Hematopoietic multipotent progenitor cell treated with erythropoietin and hydrocortisone succinate and interleukin-3 and kit ligand, for 17 days (in vitro differentiated cells): Measurements from ENCODE around the gene PSMD6.

Experiments
- DNase-seq: peaks from one replicate; pipeline ENCODE4 v3.0.0-alpha.2; 2015; ENCODE audit warnings: low spot score

PSMD6 gene

DNA sequence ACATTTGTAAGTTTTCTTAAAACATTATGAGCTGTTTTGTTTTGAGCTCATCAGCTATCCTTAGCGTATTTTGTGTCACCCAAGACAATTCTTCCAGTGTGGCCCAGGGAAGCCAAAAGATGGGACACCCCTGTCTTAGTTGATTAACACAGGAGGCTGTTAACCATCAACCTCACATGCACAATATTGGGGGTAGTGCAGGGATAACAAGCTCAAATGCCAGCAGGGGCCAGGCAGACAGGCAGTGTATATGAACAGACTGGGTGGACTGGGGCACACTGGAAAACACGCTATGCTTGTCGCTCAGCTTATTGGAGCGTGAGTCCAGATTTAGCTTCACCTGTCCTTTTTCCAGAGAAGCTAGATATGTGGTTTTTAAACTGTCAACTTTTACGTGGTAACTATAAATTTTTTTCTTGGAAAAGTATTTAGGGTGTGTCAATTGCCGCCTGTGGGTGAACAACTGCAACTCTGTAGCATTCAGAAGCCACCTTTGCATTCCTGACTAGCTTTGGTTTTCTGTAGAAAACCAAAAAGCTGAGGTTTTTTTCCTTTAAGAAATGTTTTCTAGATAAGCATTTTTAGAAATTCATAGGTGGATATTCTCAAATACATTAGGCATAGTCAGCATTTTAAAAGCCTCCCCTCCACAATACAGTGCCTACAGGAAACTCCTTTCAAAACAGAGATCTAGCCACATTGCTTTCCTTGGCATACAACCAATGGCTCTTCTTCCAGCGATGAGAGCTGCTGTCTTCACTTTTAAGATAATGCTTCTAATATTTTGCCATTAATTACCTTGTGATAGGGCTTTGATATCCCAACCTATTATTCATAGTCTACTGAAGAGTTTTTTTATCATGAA, 14.6 kb downstream of the PSMD6 start:
- DNase-seq: no peak

DNA sequence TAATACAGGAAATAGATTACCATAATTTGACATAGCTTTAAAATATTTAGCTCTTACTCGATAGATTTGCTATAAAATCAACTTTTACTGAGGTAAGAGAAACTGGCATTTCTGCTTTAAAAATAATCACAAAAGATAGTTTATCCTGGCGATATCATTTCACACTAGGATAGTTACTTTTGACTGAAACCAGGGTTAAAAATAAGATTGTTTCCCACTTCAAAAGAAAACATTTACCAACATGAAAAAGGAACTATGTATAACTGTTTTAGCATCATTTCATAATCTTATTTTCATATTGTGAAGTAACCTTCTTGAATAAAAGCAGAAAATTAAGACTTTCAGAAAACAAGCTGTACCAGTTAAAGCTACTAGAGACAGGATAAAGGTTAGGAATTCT, 15.3 kb downstream of the PSMD6 start:
- DNase-seq: no peak

DNA sequence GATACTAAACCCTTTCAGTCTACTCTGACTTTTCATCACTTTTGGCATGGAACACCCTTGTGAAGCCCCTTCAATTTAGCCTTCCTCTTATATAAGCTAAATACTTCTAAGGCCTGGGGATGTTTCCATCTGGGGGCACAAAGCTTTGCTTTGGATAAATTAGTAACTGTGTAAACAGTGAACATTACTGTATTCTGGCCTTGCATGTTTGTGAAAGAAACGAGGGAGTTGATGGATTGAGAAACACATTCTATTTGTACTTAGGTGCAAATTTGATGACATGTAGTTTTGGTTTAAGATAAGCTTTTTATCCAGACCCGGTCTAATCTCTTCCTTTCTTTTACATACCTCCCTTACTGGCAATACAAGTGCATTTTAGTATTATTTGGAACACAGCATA, 19.7 kb downstream of the PSMD6 start:
- DNase-seq: no peak

DNA sequence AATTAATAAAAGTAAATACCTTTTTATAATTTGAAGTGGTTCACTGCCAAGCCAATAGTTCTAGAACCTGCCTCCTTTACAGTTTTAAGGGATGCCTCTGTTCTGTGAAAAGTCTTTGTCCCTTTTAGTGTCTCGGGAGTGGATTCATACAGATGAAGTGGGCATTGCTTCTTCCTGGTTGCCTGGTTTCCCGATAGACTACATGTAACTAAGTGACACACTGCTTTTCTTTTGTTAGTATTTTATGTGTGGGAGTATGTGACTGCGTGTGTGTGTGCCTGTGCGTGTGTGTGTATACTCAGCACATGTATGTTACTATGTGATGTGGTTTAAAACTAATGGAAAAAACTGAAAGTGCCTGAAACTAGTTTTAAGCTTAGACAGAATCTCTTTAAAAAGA, 21.1 kb downstream of the PSMD6 start:
- DNase-seq: no peak

DNA sequence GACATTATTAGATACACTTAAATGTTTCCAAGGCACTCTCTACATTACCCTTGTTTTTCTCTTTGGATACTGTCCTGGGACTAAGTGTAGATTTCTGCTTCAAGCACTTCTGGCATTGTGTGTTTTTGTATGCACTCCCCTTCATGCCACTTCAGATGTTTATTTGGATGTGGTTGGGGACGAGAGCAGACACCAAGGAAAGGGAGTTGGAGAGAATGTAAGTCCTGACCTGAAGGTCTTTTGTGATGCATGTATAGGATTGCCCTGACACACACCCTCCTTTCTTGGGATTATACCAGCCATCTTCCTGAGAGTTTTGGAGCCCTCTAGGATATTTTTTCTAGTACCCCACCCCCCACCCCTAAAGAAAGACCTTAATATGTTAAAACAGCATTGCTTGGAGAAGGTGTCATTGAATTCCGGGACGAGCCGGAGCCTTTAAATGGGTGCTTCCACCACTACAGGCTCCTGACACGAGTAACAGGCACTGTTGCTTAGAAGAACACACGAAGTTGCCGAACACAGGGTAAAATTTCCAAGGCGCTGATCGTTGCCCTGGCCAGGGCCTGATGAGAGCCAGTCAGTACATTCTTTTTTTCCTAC, 22.7 kb downstream of the PSMD6 start:
- no peak for DNase-seq

DNA sequence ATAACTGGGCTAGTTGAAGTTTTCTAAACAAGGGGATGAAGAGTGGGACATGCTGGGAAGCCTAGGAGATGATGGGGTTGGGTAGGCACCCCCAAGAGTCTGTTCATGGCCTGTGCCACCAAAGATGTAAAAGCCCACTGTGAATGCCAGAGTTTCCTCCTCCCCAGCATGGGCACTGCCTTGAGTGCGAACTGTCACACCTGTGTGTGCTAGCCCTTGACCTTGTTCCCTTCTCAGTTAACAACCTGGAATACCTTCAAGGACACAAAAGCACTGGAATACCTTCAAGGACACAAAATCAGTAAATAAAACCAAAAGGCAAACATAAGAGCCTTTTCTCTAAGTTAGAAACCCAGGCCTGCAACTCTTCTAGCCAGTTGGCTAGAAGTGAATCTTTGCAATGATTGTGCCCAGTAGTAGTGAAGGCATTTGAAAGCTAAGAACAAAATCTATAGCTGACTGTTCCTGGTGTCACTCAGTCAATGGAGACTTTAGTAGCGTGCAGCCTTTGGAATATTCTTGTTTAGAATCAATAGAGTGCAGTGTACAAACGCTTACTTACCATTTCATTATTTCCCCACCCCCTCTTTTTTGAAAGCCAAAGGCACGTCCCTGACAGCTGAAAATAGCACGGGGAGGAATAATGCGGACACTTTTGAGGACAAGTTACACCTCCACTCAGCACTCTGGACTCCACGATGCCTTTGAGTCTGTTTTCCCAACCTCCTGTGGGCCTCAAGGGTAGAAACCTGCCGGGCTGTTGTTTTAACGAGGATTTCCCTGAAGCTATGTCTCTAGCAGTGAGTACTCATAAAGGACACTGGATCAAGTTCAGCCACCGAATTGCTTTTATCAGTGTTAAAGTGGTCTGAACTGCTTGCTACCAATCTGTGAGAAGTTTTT, 24.2 kb downstream of the PSMD6 start:
- DNase-seq: no peak

DNA sequence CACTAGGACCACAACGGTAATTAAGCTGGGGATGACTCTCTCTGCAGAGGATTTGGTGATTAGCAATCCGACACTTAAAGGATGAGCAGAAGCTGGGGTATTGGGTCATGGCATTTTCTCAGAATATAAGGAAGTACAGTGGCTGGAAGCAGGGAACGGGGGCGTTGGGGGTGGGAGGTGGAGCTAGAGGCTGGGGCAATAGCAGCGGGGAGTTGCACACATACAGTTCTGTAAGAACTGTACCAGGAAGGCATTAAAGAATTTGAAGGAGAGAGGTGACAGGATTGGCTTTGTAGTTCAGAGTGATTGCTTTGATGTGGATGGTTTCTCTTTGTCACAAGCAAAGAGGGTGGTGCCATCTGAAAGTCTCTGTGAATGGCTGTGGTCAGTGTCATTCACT, 28.2 kb downstream of the PSMD6 start:
- no peak for DNase-seq

DNA sequence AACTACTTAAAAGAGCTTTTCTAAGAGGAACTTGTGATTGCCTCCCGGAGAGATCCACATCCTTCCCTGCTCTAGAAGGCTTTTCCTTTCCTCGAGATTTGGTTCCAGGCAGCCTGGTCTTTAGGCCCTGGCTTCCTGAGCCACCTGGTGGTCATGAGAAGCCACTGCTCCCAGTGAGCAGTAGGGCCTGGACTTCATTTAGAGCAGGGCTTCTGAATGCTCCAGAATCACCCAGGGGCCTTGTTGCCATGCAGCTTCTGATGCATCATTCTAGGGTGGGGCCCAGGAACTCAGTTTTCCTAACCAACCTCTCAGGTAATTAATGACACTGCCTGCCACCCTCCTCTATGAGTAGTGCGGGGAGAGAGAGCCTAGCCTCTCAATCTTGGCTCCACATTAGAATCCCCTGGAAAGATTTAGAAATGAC, 29.6 kb downstream of the PSMD6 start:
- peak; percentile 83 for DNase-seq

DNA sequence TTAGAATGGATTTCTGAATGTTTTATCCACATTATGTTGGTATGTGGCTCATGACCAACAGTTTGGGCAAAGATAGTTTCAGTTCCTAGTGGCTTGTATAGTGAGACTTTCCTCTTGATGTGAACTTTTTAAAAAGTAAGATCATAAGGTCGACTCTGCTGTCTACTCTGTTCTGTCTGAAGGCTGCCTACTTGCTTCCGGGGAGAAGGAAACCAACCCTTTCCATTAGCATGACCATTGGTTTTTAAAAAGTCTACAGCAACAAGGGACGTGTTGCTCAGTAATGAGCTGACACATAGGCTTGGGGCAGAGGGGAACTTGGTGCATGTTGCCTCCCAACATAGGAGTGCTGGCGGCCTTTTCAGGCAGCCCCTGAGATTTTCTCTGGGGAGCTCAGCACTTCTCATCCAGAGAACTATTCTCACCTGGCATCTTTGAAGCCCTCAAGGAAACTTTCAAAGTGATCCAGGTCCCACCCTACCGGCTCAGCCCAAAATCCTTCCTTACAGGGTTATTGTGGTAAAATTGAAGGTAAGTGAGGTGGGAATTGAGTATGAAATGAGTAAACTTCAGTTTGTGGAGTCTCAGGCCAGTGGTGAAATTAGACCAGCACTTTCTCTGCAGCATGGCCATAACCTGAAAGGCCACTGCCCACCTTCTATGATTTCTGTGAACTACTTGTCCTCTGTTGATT, 30.6 kb downstream of the PSMD6 start:
- no peak for DNase-seq

DNA sequence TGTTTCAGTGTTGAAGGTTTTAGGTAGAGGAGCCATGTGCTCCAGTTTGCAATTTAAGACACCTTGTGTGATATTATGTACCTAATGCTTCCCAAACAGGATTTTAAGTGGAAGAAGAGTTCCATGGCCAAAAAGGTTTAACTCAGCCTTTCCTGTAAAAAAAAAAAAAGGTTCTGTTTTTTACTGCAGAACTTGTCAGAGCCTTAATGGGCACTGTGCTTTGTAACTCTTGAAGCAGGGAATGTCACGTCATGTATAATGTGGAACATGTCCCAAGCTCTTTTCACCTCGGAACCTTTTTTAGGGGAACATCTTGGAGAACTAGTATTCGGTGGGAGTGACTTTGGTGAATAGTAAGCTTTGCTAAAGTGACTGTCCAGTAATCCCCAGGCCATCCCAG, 31.6 kb downstream of the PSMD6 start:
- DNase-seq: no peak

DNA sequence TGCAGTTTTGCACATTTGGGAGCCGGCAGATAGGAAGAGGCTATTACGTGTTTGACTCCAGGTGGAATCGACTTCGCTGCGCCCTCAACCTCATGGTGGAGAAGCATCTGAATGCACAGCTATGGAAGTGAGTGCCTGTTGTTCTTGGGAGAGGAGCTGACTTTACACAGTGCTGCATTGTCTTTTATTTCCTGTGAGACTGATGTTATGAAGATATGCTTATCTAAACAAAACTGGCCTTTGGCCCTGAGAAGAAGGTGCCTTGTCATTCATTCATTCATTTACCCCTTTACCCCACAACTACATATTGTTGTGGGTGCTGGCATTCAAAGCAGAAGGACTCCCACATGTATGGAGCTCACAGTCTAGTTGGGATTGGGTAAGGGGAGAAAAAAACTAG, 32.6 kb downstream of the PSMD6 start:
- no peak for DNase-seq

DNA sequence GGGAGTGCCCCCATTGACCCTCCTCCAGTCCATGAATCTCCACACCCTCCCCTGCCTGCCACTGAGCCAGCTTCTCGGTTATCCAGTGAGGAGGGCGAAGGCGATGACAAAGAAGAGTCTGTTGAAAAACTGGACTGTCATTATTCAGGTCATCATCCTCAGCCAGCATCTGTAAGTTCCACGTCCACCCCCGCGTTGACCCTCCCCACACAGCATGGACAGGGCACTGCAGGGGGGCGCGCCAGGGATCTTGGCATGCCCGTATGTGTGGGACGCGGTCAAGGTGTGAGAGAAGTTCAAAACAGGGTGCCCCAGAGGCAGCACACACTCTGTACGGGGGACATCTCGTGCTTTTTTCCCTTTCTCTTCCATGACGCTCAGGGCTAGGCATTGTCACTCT, 33.1 kb downstream of the PSMD6 start:
- no peak for DNase-seq

DNA sequence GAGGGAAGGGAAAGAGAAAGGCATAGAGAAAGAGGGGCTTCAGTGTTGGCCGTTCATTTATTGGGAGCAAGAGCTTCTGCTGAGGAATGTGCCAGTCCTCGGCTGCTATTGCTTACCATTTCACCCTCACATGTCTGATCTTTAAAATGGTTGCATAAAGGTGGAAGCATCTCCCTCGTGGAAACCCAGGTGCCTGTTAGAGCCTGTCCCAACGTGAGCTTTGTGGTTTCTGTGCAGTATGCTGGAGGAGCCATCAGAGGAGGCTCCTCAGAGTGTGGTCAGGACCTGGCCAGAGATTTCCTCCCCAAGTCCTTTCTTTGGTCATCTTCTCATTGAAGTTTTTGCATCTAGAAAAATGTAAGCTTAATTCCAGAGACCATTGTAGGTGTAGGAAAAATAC, 34.4 kb downstream of the PSMD6 start:
- DNase-seq: no peak

DNA sequence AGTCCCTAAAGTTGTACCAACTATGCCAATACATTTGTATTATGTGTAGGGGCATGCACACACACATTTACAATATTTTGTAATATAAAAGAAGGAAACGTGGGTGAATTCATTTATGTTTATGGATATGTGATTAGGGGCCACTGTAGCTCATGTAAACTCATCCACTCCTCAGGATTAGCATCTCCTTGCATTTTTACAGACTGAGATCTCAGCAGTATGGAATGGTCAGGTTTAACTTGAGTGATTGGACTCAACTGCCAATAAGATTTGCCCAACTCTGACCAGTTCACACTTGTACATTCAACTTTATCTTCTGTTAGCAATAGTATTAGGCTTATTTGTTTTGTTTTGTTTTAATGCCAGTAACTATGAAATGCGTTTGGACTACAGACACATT, 36.5 kb downstream of the PSMD6 start:
- no peak for DNase-seq

DNA sequence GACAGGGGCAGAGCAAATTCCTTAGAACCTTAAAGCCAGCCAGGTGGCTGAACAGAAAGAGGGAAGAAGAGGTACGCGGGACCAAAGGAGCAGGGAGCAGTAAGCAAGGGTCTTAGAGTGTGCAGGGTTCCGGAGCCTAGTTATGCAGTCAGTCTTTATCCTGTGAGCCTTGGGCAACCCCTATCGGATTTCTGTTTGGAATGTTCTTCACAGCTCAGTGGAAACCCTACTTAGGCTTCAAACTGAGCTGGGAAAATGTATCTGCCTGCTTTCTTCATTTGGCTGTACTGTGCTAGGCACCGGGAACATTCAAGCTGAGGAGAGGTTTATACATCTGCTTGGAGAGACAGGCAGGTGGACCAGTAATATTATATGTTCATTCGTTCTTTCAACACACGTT, 37.1 kb downstream of the PSMD6 start:
- no peak for DNase-seq

DNA sequence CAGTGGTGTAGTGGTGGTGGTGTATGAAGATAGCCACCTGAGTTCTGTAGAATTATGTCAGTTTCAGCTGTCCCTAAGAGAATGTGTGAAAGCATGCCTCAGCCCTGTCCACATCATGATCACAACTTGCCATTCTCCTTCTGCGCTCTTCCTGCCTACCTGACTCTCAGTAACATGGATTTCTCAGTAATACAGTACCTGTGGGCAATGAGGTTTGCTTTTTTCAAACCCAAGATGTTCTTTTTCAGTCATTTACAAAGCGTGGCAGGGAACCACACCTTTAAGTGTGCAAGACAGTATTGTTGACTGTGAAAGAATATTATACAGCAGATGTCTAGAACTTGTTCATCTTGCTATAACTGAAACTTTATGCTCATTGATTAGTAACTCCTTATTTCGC, 38.9 kb downstream of the PSMD6 start:
- no peak for DNase-seq

DNA sequence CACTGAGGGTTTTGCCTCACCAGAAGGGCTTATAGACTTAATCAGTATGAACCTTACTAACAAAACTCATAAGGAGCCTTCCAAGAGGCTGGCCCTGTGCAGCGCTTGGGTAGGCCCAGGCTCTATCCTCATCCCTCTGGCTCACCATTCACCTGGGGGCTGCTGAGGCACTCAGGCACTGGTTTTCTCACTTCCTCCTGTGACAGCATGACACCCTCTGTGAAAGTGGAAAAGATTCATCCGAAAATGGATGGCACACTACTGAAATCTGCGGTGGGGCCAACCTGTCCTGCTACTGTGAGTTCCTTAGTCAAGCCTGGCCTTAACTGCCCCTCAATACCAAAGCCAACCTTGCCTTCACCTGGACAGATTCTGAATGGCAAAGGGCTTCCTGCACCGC, 41.3 kb downstream of the PSMD6 start:
- DNase-seq: no peak

DNA sequence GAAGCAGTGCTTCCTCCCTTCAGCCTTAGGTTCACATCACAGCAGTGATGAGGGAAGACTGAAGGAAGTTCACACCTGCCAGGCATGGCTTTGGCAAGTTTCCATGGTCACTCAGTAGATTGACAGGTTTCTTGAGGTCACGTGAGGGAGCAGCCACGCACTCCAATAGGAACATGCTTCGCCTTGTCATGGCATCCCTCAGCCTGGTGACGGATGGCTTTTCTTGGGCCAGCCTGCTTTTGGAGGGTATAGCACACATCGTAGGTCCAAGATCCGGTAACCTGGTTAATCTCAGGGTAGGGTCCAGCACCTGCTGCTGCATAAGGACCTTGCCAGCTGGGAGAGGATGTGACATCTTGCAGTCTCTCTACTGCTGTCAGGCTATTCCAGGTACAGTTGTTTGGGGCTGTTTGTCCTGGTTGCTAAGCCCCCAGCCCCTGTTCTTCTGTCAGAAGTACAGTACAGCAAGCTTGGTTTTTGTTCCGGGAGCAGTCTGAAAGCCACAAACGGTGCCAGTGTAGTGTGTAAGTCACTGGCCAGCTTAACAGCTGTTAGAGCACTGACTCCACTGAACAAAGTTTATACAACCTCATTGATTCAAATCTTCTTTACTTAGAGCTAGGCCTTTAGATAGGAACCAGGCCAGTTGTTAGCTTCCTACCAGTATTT, 42.3 kb downstream of the PSMD6 start:
- no peak for DNase-seq

DNA sequence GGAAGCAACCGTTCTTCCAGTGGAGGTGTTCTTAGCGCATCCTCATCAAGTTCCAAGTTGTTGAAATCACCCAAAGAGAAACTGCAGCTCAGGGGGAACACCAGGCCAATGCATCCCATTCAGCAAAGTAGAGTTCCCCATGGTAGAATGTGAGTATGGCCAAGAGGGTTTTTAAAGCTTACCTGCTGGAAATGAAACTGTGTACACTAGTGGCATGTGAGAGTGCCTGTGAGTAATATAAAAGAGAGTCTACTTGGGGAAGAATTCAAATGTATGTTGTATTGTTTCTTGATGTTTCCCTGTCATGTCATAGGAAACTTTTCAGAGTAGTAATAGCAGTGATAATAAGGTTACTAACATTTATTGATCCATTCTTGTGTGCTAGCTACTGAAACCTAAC, 43.3 kb downstream of the PSMD6 start:
- no peak for DNase-seq

DNA sequence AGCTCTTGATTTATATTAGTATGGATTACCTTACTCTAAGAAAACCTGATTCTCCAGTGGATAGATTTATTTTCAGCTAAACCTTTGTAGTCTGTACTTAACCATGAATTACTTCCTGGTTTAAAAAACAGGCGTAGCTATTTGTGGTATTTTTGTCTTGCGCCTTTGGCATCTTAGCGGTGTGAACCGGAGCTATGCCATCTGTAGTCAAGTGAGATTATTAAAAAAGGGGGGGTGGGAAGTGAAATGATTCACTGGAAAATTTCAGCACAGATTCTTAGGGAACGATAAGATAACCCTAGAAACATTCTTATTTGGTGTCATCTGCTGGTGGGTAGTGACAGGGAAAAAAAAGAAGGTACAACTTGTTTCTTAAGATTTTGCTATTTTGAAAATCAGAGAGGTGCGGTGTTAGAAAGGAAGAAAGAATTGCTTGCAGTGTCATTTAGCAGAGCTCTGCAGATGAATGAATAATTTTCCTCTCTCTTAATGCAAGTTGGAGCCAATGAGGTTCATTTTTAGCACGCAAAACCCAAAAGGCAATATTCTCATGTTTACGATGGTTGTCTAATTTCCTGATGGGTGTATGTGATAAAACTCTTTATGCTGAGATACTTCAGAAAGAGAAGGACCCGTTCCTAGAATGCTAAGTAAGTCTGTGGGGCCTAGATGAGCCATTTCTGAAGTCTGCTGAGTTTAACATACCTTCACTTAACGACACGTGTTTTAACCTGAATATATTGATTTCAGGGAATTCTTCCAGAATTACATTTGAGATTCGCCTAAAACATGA, 44.0 kb downstream of the PSMD6 start:
- no peak for DNase-seq

DNA sequence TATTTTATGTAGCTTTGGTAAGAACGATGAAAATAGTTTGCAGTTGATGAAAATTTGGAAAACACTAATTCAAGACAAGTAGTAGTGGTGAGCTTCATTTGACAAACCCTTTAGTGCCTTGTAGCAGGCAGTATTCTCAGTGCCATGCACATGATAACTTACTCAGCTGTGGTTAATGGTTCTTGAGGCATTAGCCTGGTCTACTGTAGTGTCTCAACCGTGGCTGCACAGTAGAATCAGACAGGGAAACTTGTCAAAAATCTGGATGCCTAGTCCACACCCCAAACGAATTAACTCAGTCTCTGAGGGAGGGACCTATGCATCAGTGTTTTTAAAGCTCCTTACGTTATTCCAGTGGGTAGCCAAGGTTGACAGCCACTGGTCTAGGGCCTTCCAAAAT, 45.4 kb downstream of the PSMD6 start:
- DNase-seq: no peak
